Central memory CD8-positive, alpha-beta T cell (primary cell): ENCODE data around the gene ALG1.
"Not testable (repeated sequence)": the region's sequence is repeated elsewhere in the genome, so short reads cannot be mapped to it uniquely, and the experiment has no call there.

Source experiments
- ATAC-seq: fragments of 150-1000 bp; cut with Tn5 transposase; replicated peaks from 2 replicates; pipeline ENCODE4 v1.10.0; 2022; ENCODE audit warnings: mild to moderate bottlenecking, moderate FRiP score, moderate number of reproducible peaks; ENCODE audit not compliant: poor library complexity, severe bottlenecking; ENCODE audit errors: extremely low read depth
- DNase-seq, 2 donors: peaks; one replicate each; pipeline ENCODE4 v3.0.0; 2021; ENCODE audit warnings: low spot score in 2 of 2
- H3K27ac Mint-ChIP-seq: one replicate; pipeline ENCODE4 v1.8.0; 2022; ENCODE audit warnings: low read depth, mild to moderate bottlenecking, moderate library complexity, mixed read lengths
- H3K27me3 Mint-ChIP-seq: one replicate; pipeline ENCODE4 v1.8.0; 2022; ENCODE audit warnings: mixed read lengths
- H3K36me3 Mint-ChIP-seq: one replicate; pipeline ENCODE4 v1.8.0; 2022; ENCODE audit warnings: mild to moderate bottlenecking, moderate library complexity, mixed read lengths; ENCODE audit not compliant: insufficient read depth
- H3K4me1 Mint-ChIP-seq: one replicate; pipeline ENCODE4 v1.8.0; 2022; ENCODE audit warnings: mixed read lengths
- H3K4me3 Mint-ChIP-seq: one replicate; pipeline ENCODE4 v1.8.0; 2022; ENCODE audit warnings: mild to moderate bottlenecking, moderate library complexity, mixed read lengths
- H3K9me3 Mint-ChIP-seq: one replicate; pipeline ENCODE4 v1.8.0; 2022; ENCODE audit warnings: mixed read lengths

Gene ALG1

GRCh38 chr16:5132915-5133600, 61.4 kb downstream of the ALG1 start:
- H3K36me3 Mint-ChIP-seq, H3K9me3 Mint-ChIP-seq, H3K27ac Mint-ChIP-seq, DNase-seq, H3K4me1 Mint-ChIP-seq, ATAC-seq, H3K4me3 Mint-ChIP-seq: not testable (repeated sequence)
- H3K27me3 Mint-ChIP-seq, result peaks cover 77% of the 10 kb centered on the region

- not testable (repeated sequence) for H3K9me3 Mint-ChIP-seq, H3K36me3 Mint-ChIP-seq, ATAC-seq, DNase-seq, H3K4me1 Mint-ChIP-seq, H3K4me3 Mint-ChIP-seq, H3K27ac Mint-ChIP-seq
- peaks cover 77% of the 10 kb centered on the region for H3K27me3 Mint-ChIP-seq
These were observed 63.3 kb downstream of the ALG1 start for GRCh38 chr16:5134739-5135452.
